K562 (cell line): ENCODE results near the gene ZNF691. TPM values are rescaled to one million over a fixed set of nuclear protein-coding genes. Genes with fewer than 3 reads are reported as not detected.

Experiments used
- ATAC-seq: fragments of 200-7000 bp; cut with Tn5 transposase; 3 replicates; pipeline ENCODE4 v1.9.1; 2020; ENCODE audit warnings: moderate library complexity
- BruUV-seq: library from RNA; stranded (reverse); fragments of 400-500 nt; replicated peaks from 2 replicates; lab custom pipeline; 2021; lab: Mats Ljungman, UMichigan
- CTCF ChIA-PET: fragments of 300-600 bp; formaldehyde crosslinking; extraction: SDS; loops from one replicate; lab custom pipeline; 2021; ENCODE audit warnings: low intra/inter-chr PET ratio; lab: Yijun Ruan, JAX
- POLR2A ChIA-PET: fragments of 300-600, 350-650 bp; sonication (Branson Sonifier 250); formaldehyde crosslinking; extraction: SDS; loops from one replicate; lab custom pipeline; 2021; ENCODE audit warnings: antibody characterized with exemption, inconsistent platforms; lab: Yijun Ruan, JAX
- DNase-seq, 4 experiments: peaks; one replicate each; pipeline versions ENCODE4 v3.0.0 to v3.0.0-alpha.2; 2011 to 2018; ENCODE audit warnings: low spot score in 3 of 4, mixed read lengths in 3 of 4; ENCODE audit errors: extremely low read depth in 1 of 4
- FAIRE-seq: peaks from 2 replicates; lab custom pipeline; 2011; peaks lifted over from hg19 to GRCh38; lab: Jason Lieb, UNC
- H2AFZ ChIP-seq: 2 replicates; pipeline ENCODE4 v1.6.0; 2011; ENCODE audit warnings: low read depth, low read length, control low read depth, inconsistent platforms
- H3K27ac ChIP-seq: fragments of 200-600 bp; 3 replicates; pipeline ENCODE4 v1.8.0; 2011; ENCODE audit warnings: low read depth, mild to moderate bottlenecking, control low read depth, inconsistent platforms, low read length, moderate library complexity, mixed read lengths; ENCODE audit errors: extremely low read depth
- H3K27me3 ChIP-seq, 2 experiments: fragments of 300-600 bp in 1 of 2; 2 replicates in 1 of 2; 3 replicates in 1 of 2; pipeline versions ENCODE4 v1.6.0 to v1.8.0; 2011; ENCODE audit warnings: inconsistent platforms in 2 of 2, low read length in 2 of 2, mild to moderate bottlenecking in 1 of 2, mixed read lengths in 1 of 2, moderate library complexity in 1 of 2; ENCODE audit not compliant: control insufficient read depth in 2 of 2, insufficient read depth in 2 of 2
- H3K36me3 ChIP-seq: fragments of 300-600 bp; 3 replicates; pipeline ENCODE4 v1.8.0; 2011; ENCODE audit warnings: mild to moderate bottlenecking, low read length, inconsistent platforms; ENCODE audit not compliant: control insufficient read depth, insufficient read depth
- H3K4me1 ChIP-seq, 2 experiments: fragments of 200-600 bp in 1 of 2; replicated peaks in 1 of 2; 2 replicates in 1 of 2; 3 replicates in 1 of 2; pipeline versions ENCODE4 v1.5.1 to v1.8.0; 2011; ENCODE audit warnings: inconsistent platforms in 2 of 2, low read length in 2 of 2, mild to moderate bottlenecking in 1 of 2, mixed read lengths in 1 of 2, moderate library complexity in 1 of 2; ENCODE audit not compliant: control insufficient read depth in 2 of 2, insufficient read depth in 2 of 2
- H3K4me2 ChIP-seq: 2 replicates; pipeline ENCODE4 v1.6.1; 2011; ENCODE audit warnings: low read length, control low read depth, inconsistent platforms, mixed read lengths; ENCODE audit not compliant: insufficient read depth
- H3K4me3 ChIP-seq: fragments of 200-600 bp; sonication (generic), shearing (Covaris generic); 2 replicates; pipeline ENCODE4 v1.5.1; 2016; ENCODE audit warnings: control low read depth, inconsistent platforms
- H3K79me2 ChIP-seq: fragments of 200-600 bp; 3 replicates; pipeline ENCODE4 v1.8.0; 2011; ENCODE audit warnings: low read length, inconsistent platforms; ENCODE audit not compliant: control insufficient read depth, insufficient read depth
- H3K9ac ChIP-seq, 2 experiments: 2 replicates each; pipeline versions ENCODE4 v1.6.0 to v1.6.1; 2011; ENCODE audit warnings: low read depth in 2 of 2, low read length in 2 of 2, control low read depth in 1 of 2, inconsistent platforms in 1 of 2, mild to moderate bottlenecking in 1 of 2, mixed read lengths in 1 of 2; ENCODE audit not compliant: insufficient read depth in 1 of 2
- H3K9me1 ChIP-seq: one replicate; pipeline ENCODE4 v1.6.0; 2011; ENCODE audit warnings: inconsistent platforms, mild to moderate bottlenecking, low read length, moderate library complexity; ENCODE audit not compliant: control insufficient read depth, insufficient read depth
- H3K9me3 ChIP-seq: replicated peaks from 2 replicates; pipeline ENCODE4 v1.5.1; 2011; ENCODE audit warnings: low read depth, low read length, inconsistent platforms; ENCODE audit not compliant: control insufficient read depth, insufficient read depth
- H4K20me1 ChIP-seq: replicated peaks from 2 replicates; pipeline ENCODE4 v1.6.1; 2011; ENCODE audit warnings: low read length, inconsistent platforms, mixed read lengths; ENCODE audit not compliant: control insufficient read depth, insufficient read depth
- C11orf30 ChIP-seq: fragments of 450-650 bp; IDR thresholded peaks from 2 replicates; pipeline ENCODE4 v1.6.1; 2016; ENCODE audit warnings: low read depth, mild to moderate bottlenecking
- CBX8 ChIP-seq: fragments of 200-600 bp; sonication (generic); IDR thresholded peaks from 2 replicates; pipeline ENCODE4 v1.6.1; 2012; ENCODE audit warnings: borderline replicate concordance, mixed run types, low read depth, mild to moderate bottlenecking, moderate library complexity, mixed read lengths, low read length, control low read depth, inconsistent platforms; ENCODE audit not compliant: poor library complexity, severe bottlenecking; ENCODE audit errors: extremely low read depth
- GATA2 ChIP-seq: sonication (generic); formaldehyde crosslinking; IDR thresholded peaks from 2 replicates; pipeline ENCODE4 v1.4.0; 2020; ENCODE audit warnings: mild to moderate bottlenecking, missing genetic modification reagents
- MAFF ChIP-seq: IDR thresholded peaks from 2 replicates; pipeline ENCODE4 v1.6.1; 2012; ENCODE audit warnings: low read length, improper control_type of control experiment
- MAFG ChIP-seq: fragments of 450-650 bp; conservative IDR thresholded peaks from 2 replicates; pipeline ENCODE4 v1.6.1; 2016; ENCODE audit warnings: missing genetic modification characterization, missing compliant biosample characterization
- MAFK ChIP-seq: IDR thresholded peaks from 2 replicates; pipeline ENCODE4 v1.6.1; 2011; ENCODE audit warnings: low read length, improper control_type of control experiment
- NFRKB ChIP-seq: fragments of 450-650 bp; IDR thresholded peaks from 2 replicates; pipeline ENCODE4 v1.6.1; 2016; ENCODE audit warnings: low read depth
- PHF21A ChIP-seq: fragments of 450-650 bp; IDR thresholded peaks from 2 replicates; pipeline ENCODE4 v1.6.1; 2017; ENCODE audit warnings: low read depth, borderline replicate concordance
- TRIM28 ChIP-seq: fragments of 450-650 bp; IDR thresholded peaks from 2 replicates; pipeline ENCODE4 v1.6.1; 2017
- ZNF316 ChIP-seq: fragments of 450-650 bp; IDR thresholded peaks from 2 replicates; pipeline ENCODE4 v1.6.1; 2016
- WGBS: fragments of 100-300 bp; shearing (Covaris generic); methylation state at CpG from one replicate; pipeline ENCODE4 v1.1.6; 2016; ENCODE audit warnings: low coverage, mixed read lengths; ENCODE audit not compliant: insufficient coverage; ENCODE audit errors: missing lambda C conversion rate; 5-methylcytosine and 5-hydroxymethylcytosine counted together
- in situ Hi-C: fragments of 300-500 bp; cut with MboI; formaldehyde crosslinking; loops from 4 replicates; pipeline ENCODE4 v1.15.0; 2018; ENCODE audit warnings: inconsistent platforms, mixed read lengths
- intact Hi-C: fragments of 100-400 bp; cut with micrococcal nuclease; formaldehyde crosslinking; loops from 2 replicates; pipeline ENCODE4 v1.14.2; 2022
- polyA plus RNA-seq, 8 experiments: library from polyadenylated mRNA; depleted of rRNA in 4 of 8; stranded (reverse) in 5 of 8; unstranded in 3 of 8; fragments of >200 nt; fragmentation: Nextera tagmentation in 2 of 8; fragmentation: Illumina TruSeq in 1 of 8; extraction: Ambion mirVana in 2 of 8; extraction: Trizol in 1 of 8; gene quantifications; 2 replicates each; pipeline versions ENCODE4 v1.2.1 to v1.2.3, GENCODE V29; 2011 to 2014; ENCODE audit warnings: inconsistent platforms in 1 of 8, missing spikeins in 1 of 8
- total RNA-seq, 7 experiments: library from RNA; depleted of rRNA in 6 of 7; stranded (reverse); fragments of >200 nt in 6 of 7; fragmentation: Illumina TruSeq in 2 of 7; extraction: Trizol in 2 of 7; gene quantifications; 2 replicates each; pipeline versions ENCODE4 v1.2.1 to v1.2.3, GENCODE V29; 2011 to 2021; ENCODE audit warnings: low replicate concordance in 1 of 7

Gene ZNF691
- total and polyA plus RNA-seq, 9 of the 15 experiments (the other 6 are each of a cell fraction or from before 2014, with no cell fraction given) = 10.7 to 30.4 (median 14.8) TPM

DNA sequence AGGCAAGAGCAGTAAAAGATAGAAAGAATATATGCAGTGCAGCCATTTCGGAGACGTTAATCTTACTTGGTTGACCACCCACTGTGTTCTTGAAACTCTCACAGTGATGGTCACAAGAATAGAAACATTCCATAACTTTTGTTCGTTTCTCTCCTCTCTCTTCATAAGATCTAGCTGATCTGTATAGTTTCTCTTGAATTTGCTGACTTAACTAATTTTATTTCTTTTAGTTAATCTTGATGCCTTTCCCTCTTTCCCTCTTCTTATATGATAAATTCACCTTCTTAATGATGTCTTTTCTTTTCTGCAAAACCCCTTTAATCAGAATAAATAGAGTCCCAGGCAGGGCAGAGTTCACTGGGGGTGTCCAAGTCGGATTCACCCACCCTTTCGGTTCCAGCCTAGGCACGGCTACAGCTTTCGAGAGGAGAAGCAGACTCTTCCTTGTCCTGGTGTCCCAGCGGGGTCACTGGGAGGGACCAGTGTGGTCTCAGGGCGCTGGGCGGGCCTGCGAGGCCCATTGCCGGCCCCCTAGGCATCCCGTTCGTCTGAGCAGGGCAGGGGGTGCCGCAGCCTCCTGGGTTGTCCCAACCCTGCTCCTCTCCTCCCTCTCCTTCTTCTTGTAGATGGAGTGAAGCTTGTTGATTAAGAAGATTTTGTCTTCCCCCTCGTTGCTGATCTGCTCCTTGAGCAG is 39.8 kb downstream of the ZNF691 start:
- Histone ChIP-seq H3K4me3 (no peak overlapping the region), H3K27ac (no peak overlapping the region), H3K9me3 (no peaks in the 10 kb centered on the region), H3K4me2 (no peak overlapping the region), H3K79me2 (no peaks in the 10 kb centered on the region), H3K4me1 (peaks cover 0 to 24% of the 10 kb centered on the region in 2 experiments; a peak in 3 of 5 replicates), H3K9me1 (no peaks in the 10 kb centered on the region), H3K9ac (peak overlapping the region in 1 of 2 experiments; percentile 61; a peak in 2 of 4 replicates), H4K20me1 (no peaks in the 10 kb centered on the region), H2AFZ (peak overlapping the region; percentile 55), H3K36me3 (no peaks in the 10 kb centered on the region), H3K27me3 (no peaks in the 10 kb centered on the region)
- POLR2A ChIA-PET = no interaction called here
- FAIRE-seq (no peak), ATAC-seq (peak; percentile 15; the same call in 1 of the 3 replicates), DNase-seq (no peak)
- in situ Hi-C loops (no loop called here), intact Hi-C loops (no loop called here)
- WGBS = 40% methylated on average over 16 of the region's 16 CpGs
- peak; percentile 95 for TF ChIP-seq C11orf30
- TF ChIP-seq MAFG = peak; percentile 93
- peak; percentile 93 for TF ChIP-seq MAFF
- no peak for TF ChIP-seq GATA2 (CRISPR knock-in tag)
- TF ChIP-seq NFRKB = no peak
- TF ChIP-seq ZNF316 = peak; percentile 98
- no peak for TF ChIP-seq PHF21A
- TF ChIP-seq MAFK = peak; percentile 87
- no peak for TF ChIP-seq TRIM28
- TF ChIP-seq CBX8 = no peak
- BruUV-seq = no TSS peak
- CTCF ChIA-PET = no interaction called here
